Measurements from ENCODE around the gene TRIM52. TPM values are rescaled to one million over a fixed set of nuclear protein-coding genes. Genes with fewer than 3 reads are reported as not detected.
A peak's percentile ranks its signal among the peaks of the same experiment; 100 is the strongest.

Gene TRIM52
- total and polyA plus RNA-seq, 10 of the 15 experiments (the other 5 are each of a cell fraction or from before 2014, with no cell fraction given) = 1.4 to 24.3 (median 8.1) TPM

- no peak for TF ChIP-seq SKIL (IDR thresholded peaks at IDR 0.05; ENCODE audit: low read depth, poor library complexity, severe bottlenecking)
- TF ChIP-seq HSF1 (IDR thresholded peaks at IDR 0.05; ENCODE audit: low read depth, low read length) = no peak
- TF ChIP-seq SREBF1 (IDR thresholded peaks at IDR 0.05; ENCODE audit: low read length) = no peak
- TF ChIP-seq JUND (IDR thresholded peaks at IDR 0.05; ENCODE audit: low read depth, low read length) = no peak
- peak; percentile 91 for TF ChIP-seq YY1 (IDR thresholded peaks at IDR 0.05; ENCODE audit: low read depth, low read length)
- TF ChIP-seq NKRF (conservative IDR thresholded peaks at IDR 0.05) = peak; percentile 89
- TF ChIP-seq NFXL1 (IDR thresholded peaks at IDR 0.05; ENCODE audit: borderline replicate concordance) = no peak
- TF ChIP-seq SMAD1 (IDR thresholded peaks at IDR 0.05; ENCODE audit: low read depth, partially characterized antibody) = no peak
- TF ChIP-seq ZZZ3 (IDR thresholded peaks at IDR 0.05; ENCODE audit: control insufficient read depth, insufficient read length, low read depth) = no peak
- TF ChIP-seq KLF5 (IDR thresholded peaks at IDR 0.05; ENCODE audit: partially characterized antibody) = no peak
- TF ChIP-seq BCL11A (IDR thresholded peaks at IDR 0.05; ENCODE audit: low read depth, low read length) = peak; percentile 7; the same call in 1 of the 2 replicates
- TF ChIP-seq RB1 (IDR thresholded peaks at IDR 0.05; ENCODE audit: borderline replicate concordance) = no peak
- no peak for TF ChIP-seq JUNB (IDR thresholded peaks at IDR 0.05)
- peak; percentile 49; the same call in 1 of the 2 replicates for TF ChIP-seq NR2F1 (conservative IDR thresholded peaks at IDR 0.05)
- no peak for TF ChIP-seq ZBTB11 (CRISPR knock-in tag; IDR thresholded peaks at IDR 0.05)
- TF ChIP-seq TAF1 (IDR thresholded peaks at IDR 0.05; ENCODE audit: borderline replicate concordance, low read depth, low read length) = peak; percentile 98
- TF ChIP-seq ZNF384 (IDR thresholded peaks at IDR 0.05; ENCODE audit: borderline replicate concordance, low read depth, low read length) = no peak
Observed at GRCh38 chr5:181260720-181261319, at the start of gene TRIM52 (continued).

Data from GM12878 (cell line).